ENCODE results near the gene SIGLEC14. TPM values are rescaled to one million over a fixed set of nuclear protein-coding genes. Genes with fewer than 3 reads are reported as not detected.

Gene SIGLEC14
- total RNA-seq, 6 experiments from 2014 or later = not detected

GRCh38 chr19:51664131-51664530 is 17.5 kb upstream of the SIGLEC14 start:
- no peaks in the 10 kb centered on the region for H3K36me3 Mint-ChIP-seq (ENCODE audit: low read depth)
- no peak for DNase-seq
- H3K27me3 Mint-ChIP-seq (ENCODE audit: insufficient read depth) = peaks cover 6% of the 10 kb centered on the region
- H3K27ac Mint-ChIP-seq = no peak overlapping the region
- H3K4me3 Mint-ChIP-seq = no peak overlapping the region
- no peaks in the 10 kb centered on the region for H3K4me1 Mint-ChIP-seq (ENCODE audit: low read depth)
- no peaks in the 10 kb centered on the region for H3K9me3 Mint-ChIP-seq
- TF ChIP-seq CTCF (IDR thresholded peaks at IDR 0.05) = no peak

- no peak overlapping the region for H3K27ac Mint-ChIP-seq
- no peaks in the 10 kb centered on the region for H3K4me1 Mint-ChIP-seq (ENCODE audit: low read depth)
- peaks cover 6% of the 10 kb centered on the region for H3K27me3 Mint-ChIP-seq (ENCODE audit: insufficient read depth)
- no peak overlapping the region for H3K4me3 Mint-ChIP-seq
- no peak for TF ChIP-seq CTCF (IDR thresholded peaks at IDR 0.05)
- DNase-seq = no peak
- no peaks in the 10 kb centered on the region for H3K9me3 Mint-ChIP-seq
- no peaks in the 10 kb centered on the region for H3K36me3 Mint-ChIP-seq (ENCODE audit: low read depth)
Measured at GRCh38 chr19:51663650-51664049, 17.0 kb upstream of the SIGLEC14 start.

- H3K27ac Mint-ChIP-seq = no peak overlapping the region
- peak; percentile 75 for DNase-seq
- no peaks in the 10 kb centered on the region for H3K36me3 Mint-ChIP-seq (ENCODE audit: low read depth)
- TF ChIP-seq CTCF (IDR thresholded peaks at IDR 0.05) = peak; percentile 84
- H3K4me1 Mint-ChIP-seq (ENCODE audit: low read depth) = peaks cover 11% of the 10 kb centered on the region
- no peaks in the 10 kb centered on the region for H3K9me3 Mint-ChIP-seq
- no peak overlapping the region for H3K4me3 Mint-ChIP-seq
- H3K27me3 Mint-ChIP-seq (ENCODE audit: insufficient read depth) = peaks cover 8% of the 10 kb centered on the region
Measured at GRCh38 chr19:51660975-51661600, 14.5 kb upstream of the SIGLEC14 start.

- H3K9me3 Mint-ChIP-seq = no peaks in the 10 kb centered on the region
- H3K4me3 Mint-ChIP-seq = no peak overlapping the region
- no peaks in the 10 kb centered on the region for H3K36me3 Mint-ChIP-seq (ENCODE audit: low read depth)
- peaks cover 11% of the 10 kb centered on the region for H3K4me1 Mint-ChIP-seq (ENCODE audit: low read depth)
- TF ChIP-seq CTCF (IDR thresholded peaks at IDR 0.05) = no peak
- peaks cover 7% of the 10 kb centered on the region for H3K27me3 Mint-ChIP-seq (ENCODE audit: insufficient read depth)
- H3K27ac Mint-ChIP-seq = no peak overlapping the region
- DNase-seq = no peak
Measured at GRCh38 chr19:51654783-51655182, 8.2 kb upstream of the SIGLEC14 start.

- Mint-ChIP-seq H3K36me3 (ENCODE audit: low read depth) (no peaks in the 10 kb centered on the region), H3K4me3 (no peak overlapping the region), H3K27ac (no peak overlapping the region), H3K4me1 (ENCODE audit: low read depth) (peaks cover 11% of the 10 kb centered on the region), H3K27me3 (ENCODE audit: insufficient read depth) (peaks cover 11% of the 10 kb centered on the region), H3K9me3 (no peaks in the 10 kb centered on the region)
- DNase-seq = no peak
- no peak for TF ChIP-seq CTCF (IDR thresholded peaks at IDR 0.05)
Measured at GRCh38 chr19:51653162-51653561, 6.5 kb upstream of the SIGLEC14 start.

All from HFFc6 (cell line).